Activated naive CD8-positive, alpha-beta T cell treated with anti-CD3 and anti-CD28 coated beads for 36 hours (primary cell): ENCODE measurements around the gene ARHGEF28. TPM values are rescaled to one million over a fixed set of nuclear protein-coding genes. Genes with fewer than 3 reads are reported as not detected.
A peak's percentile ranks its signal among the peaks of the same experiment; 100 is the strongest.

Source experiments
- DNase-seq: peaks from one replicate; pipeline ENCODE4 v3.0.0; 2021
- H3K27ac Mint-ChIP-seq: one replicate; pipeline ENCODE4 v1.8.0; 2022; ENCODE audit warnings: mild to moderate bottlenecking, moderate library complexity, mixed read lengths
- H3K27me3 Mint-ChIP-seq: one replicate; pipeline ENCODE4 v1.8.0; 2022; ENCODE audit warnings: mild to moderate bottlenecking, mixed read lengths
- H3K36me3 Mint-ChIP-seq: one replicate; pipeline ENCODE4 v1.8.0; 2021; ENCODE audit warnings: mild to moderate bottlenecking, mixed read lengths
- H3K4me1 Mint-ChIP-seq: one replicate; pipeline ENCODE4 v1.8.0; 2021; ENCODE audit warnings: mixed read lengths
- H3K4me3 Mint-ChIP-seq: one replicate; pipeline ENCODE4 v1.8.0; 2022; ENCODE audit warnings: mild to moderate bottlenecking, moderate library complexity, mixed read lengths
- H3K9me3 Mint-ChIP-seq: one replicate; pipeline ENCODE4 v1.8.0; 2022; ENCODE audit warnings: mixed read lengths
- total RNA-seq, 2 experiments: library from RNA; stranded (reverse); gene quantifications; one replicate each; pipeline ENCODE4 v1.2.3, GENCODE V29; 2021

The ARHGEF28 gene
- total RNA-seq, 2 experiments from 2014 or later, result not detected

DNA sequence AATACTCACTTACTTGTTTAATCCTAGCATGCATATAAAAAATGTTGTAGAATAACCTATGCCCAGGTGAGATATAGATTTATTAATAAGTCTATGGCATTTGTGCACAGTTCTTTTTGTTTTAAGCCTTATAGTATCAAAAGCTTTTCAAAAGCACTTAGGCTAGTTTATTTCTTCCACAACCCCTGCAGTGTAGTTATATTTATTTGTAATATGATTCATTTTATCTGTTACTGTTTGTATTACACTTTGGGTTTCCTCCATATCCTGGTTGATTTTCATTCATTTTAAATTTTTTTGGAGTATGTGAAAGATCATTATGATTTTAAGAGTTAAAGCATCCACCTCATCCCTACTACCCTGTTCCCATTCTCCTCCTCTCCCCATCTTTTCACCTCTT is 18.8 kb upstream of the ARHGEF28 start:
- no peak overlapping the region for H3K4me3 Mint-ChIP-seq
- no peaks in the 10 kb centered on the region for H3K9me3 Mint-ChIP-seq
- H3K27ac Mint-ChIP-seq, result no peak overlapping the region
- H3K4me1 Mint-ChIP-seq, result no peaks in the 10 kb centered on the region
- H3K27me3 Mint-ChIP-seq, result peaks cover 7% of the 10 kb centered on the region
- DNase-seq, result no peak
- H3K36me3 Mint-ChIP-seq, result no peaks in the 10 kb centered on the region

DNA sequence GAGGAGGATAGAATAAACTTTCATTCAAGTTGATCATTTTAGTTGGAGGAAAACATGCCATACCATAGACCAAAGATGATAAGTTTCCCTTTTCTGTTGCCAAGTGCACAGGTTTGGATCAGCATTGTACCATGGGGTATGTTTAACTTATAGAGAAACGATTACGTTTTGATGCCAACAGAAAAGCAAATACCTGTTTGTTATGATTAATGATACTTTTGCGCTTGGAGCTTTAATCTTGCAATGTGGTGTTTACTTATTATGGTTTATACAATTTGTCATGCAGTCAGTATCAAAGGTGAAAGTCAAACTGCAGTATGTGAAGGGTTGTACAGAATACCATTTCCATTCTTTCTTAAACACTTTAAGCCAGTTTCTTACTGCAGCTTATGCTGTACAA is 13.2 kb upstream of the ARHGEF28 start:
- no peaks in the 10 kb centered on the region for H3K4me1 Mint-ChIP-seq
- no peak overlapping the region for H3K27ac Mint-ChIP-seq
- no peaks in the 10 kb centered on the region for H3K9me3 Mint-ChIP-seq
- no peak overlapping the region for H3K4me3 Mint-ChIP-seq
- H3K27me3 Mint-ChIP-seq, result peaks cover 18% of the 10 kb centered on the region
- H3K36me3 Mint-ChIP-seq, result no peaks in the 10 kb centered on the region
- DNase-seq, result no peak

DNA sequence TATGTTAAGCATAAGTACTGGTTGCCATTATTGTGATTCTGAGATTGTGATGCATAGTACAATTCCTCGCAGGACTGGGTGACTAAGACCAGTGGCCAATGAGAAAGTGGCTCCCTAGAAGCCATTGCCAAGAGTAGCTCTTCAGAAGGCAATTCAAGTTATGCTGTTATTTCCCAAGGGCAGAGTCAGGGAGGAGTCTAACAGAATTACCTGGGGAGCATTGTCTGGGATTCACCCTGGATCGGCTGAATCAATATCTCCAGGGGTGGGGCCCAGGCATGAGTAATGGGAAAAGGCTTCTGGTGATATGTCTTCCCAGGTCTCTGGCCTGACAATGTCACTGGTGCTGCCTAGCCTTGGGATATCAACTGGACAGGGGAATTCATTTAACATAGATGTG is 10.9 kb upstream of the ARHGEF28 start:
- no peaks in the 10 kb centered on the region for H3K9me3 Mint-ChIP-seq
- H3K27me3 Mint-ChIP-seq, result peaks cover 18% of the 10 kb centered on the region
- H3K36me3 Mint-ChIP-seq, result no peaks in the 10 kb centered on the region
- H3K4me1 Mint-ChIP-seq, result no peaks in the 10 kb centered on the region
- no peak overlapping the region for H3K27ac Mint-ChIP-seq
- H3K4me3 Mint-ChIP-seq, result no peak overlapping the region
- no peak for DNase-seq

DNA sequence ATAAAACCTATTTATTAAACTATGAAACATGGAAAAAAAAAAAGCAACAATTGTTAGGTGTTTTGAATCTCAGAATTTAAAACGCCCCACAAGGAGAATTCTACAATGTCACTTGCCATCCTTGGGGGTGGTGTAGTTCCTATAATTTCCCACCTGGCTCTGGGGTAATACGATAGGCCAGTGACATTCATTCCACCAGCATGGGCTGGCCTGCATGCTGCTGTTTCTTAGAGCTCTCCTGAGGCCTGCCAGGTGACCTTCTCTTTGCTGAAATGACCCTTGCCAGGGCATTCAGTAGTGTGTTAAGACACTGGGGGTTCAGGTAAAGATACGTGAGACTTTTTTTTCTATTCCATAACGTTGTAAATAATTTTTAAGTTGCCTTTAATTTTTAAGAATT is 10.0 kb upstream of the ARHGEF28 start:
- Mint-ChIP-seq H3K4me3 (no peak overlapping the region), H3K27me3 (peaks cover 20% of the 10 kb centered on the region), H3K27ac (no peak overlapping the region), H3K9me3 (no peaks in the 10 kb centered on the region), H3K4me1 (no peaks in the 10 kb centered on the region), H3K36me3 (no peaks in the 10 kb centered on the region)
- no peak for DNase-seq

DNA sequence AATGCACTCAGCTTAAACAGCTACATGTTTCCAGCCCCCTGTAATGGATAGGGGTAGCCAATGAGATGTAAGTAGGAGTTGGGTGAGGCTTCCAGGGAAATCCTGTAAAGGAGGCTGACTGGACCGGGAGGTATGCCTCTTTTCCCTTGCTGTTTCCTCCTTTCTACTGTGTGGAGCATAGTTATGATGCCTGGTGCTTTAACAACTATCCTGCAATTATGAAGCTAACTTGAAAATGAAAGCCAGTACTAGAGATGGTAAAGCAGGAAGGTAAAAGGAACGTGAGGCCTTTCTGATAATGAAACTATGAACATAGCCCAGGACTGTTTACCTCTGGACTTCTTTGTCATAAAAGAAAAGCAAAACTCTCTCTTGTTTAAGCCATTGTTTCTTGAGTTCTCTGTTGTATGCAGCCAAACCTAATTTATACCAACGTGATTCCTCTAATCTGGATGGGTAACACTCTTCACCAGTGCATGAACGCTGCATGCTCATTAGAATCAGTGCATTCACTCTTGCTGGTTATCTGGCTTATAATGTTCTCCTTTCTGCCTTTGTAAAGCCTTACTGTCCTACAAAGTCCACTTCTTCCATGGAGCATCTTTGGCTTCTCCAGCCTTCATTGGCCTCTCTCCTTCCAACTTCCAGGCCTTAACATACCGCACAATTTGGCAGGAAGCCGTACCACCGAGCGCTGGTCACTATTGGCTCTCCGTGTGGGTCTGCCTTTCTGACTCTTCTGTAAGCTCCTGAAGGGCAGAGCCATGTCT is 8.3 kb upstream of the ARHGEF28 start:
- DNase-seq, result no peak
- Mint-ChIP-seq H3K9me3 (no peaks in the 10 kb centered on the region), H3K4me3 (no peak overlapping the region), H3K27me3 (peaks cover 27% of the 10 kb centered on the region), H3K4me1 (no peaks in the 10 kb centered on the region), H3K27ac (no peak overlapping the region), H3K36me3 (no peaks in the 10 kb centered on the region)

- peaks cover 32% of the 10 kb centered on the region for H3K27me3 Mint-ChIP-seq
Observed at GRCh38 chr5:73619606-73620333, 6.2 kb upstream of the ARHGEF28 start.

GRCh38 chr5:73620334-73620687 is 5.7 kb upstream of the ARHGEF28 start:
- Mint-ChIP-seq H3K36me3 (no peaks in the 10 kb centered on the region), H3K4me1 (no peaks in the 10 kb centered on the region)

More at GRCh38 chr5:73619606-73620333, 6.2 kb upstream of the ARHGEF28 start:
- Mint-ChIP-seq H3K4me3 (no peak overlapping the region), H3K9me3 (no peaks in the 10 kb centered on the region), H3K4me1 (no peaks in the 10 kb centered on the region), H3K27ac (no peak overlapping the region), H3K36me3 (no peaks in the 10 kb centered on the region)
- DNase-seq, result no peak

GRCh38 chr5:73623060-73623459 is 2.9 kb upstream of the ARHGEF28 start:
- H3K36me3 Mint-ChIP-seq, result no peaks in the 10 kb centered on the region
- no peak overlapping the region for H3K4me3 Mint-ChIP-seq
- no peak overlapping the region for H3K27ac Mint-ChIP-seq
- no peaks in the 10 kb centered on the region for H3K9me3 Mint-ChIP-seq
- H3K4me1 Mint-ChIP-seq, result no peaks in the 10 kb centered on the region
- no peak for DNase-seq
- peaks cover 54% of the 10 kb centered on the region for H3K27me3 Mint-ChIP-seq

More at GRCh38 chr5:73620334-73620687, 5.7 kb upstream of the ARHGEF28 start:
- Mint-ChIP-seq H3K27me3 (peaks cover 34% of the 10 kb centered on the region), H3K27ac (no peak overlapping the region), H3K9me3 (no peaks in the 10 kb centered on the region), H3K4me3 (no peak overlapping the region)
- no peak for DNase-seq

- DNase-seq, result no peak
- Mint-ChIP-seq H3K4me1 (no peaks in the 10 kb centered on the region), H3K27ac (no peak overlapping the region), H3K4me3 (no peak overlapping the region), H3K27me3 (peaks cover 63% of the 10 kb centered on the region), H3K36me3 (no peaks in the 10 kb centered on the region), H3K9me3 (no peaks in the 10 kb centered on the region)
Observed at GRCh38 chr5:73623901-73624404, 2.0 kb upstream of the ARHGEF28 start.

DNA sequence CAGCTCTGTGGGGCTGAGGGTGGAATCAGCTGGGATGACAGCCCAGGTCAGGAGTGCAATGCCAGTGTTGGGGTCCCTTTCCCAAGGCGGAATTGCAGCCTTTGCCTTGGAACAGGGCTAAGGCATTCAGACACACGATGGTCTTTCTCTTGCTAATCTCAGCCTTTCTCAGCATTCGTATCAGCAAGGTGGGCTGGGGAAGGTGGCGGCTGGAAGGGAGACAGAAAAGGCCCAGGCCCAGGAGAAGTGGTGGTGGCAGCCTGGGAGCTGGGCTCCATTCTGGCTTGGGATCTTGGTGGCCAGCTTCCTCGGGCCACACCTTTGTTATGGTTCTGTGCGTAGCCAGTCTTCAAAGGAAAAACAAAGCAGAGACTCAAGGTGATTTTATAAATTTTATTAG is 1.1 kb upstream of the ARHGEF28 start:
- no peaks in the 10 kb centered on the region for H3K4me1 Mint-ChIP-seq
- H3K27ac Mint-ChIP-seq, result no peak overlapping the region
- H3K36me3 Mint-ChIP-seq, result no peaks in the 10 kb centered on the region
- DNase-seq, result no peak
- H3K4me3 Mint-ChIP-seq, result no peak overlapping the region
- peaks cover 70% of the 10 kb centered on the region for H3K27me3 Mint-ChIP-seq
- H3K9me3 Mint-ChIP-seq, result no peaks in the 10 kb centered on the region

GRCh38 chr5:73625372-73625943 is 538 bp upstream of the ARHGEF28 start:
- H3K9me3 Mint-ChIP-seq, result no peaks in the 10 kb centered on the region
- no peak overlapping the region for H3K4me3 Mint-ChIP-seq
- no peaks in the 10 kb centered on the region for H3K36me3 Mint-ChIP-seq
- peaks cover 67% of the 10 kb centered on the region for H3K27me3 Mint-ChIP-seq
- DNase-seq, result no peak
- H3K4me1 Mint-ChIP-seq, result no peaks in the 10 kb centered on the region
- no peak overlapping the region for H3K27ac Mint-ChIP-seq

DNA sequence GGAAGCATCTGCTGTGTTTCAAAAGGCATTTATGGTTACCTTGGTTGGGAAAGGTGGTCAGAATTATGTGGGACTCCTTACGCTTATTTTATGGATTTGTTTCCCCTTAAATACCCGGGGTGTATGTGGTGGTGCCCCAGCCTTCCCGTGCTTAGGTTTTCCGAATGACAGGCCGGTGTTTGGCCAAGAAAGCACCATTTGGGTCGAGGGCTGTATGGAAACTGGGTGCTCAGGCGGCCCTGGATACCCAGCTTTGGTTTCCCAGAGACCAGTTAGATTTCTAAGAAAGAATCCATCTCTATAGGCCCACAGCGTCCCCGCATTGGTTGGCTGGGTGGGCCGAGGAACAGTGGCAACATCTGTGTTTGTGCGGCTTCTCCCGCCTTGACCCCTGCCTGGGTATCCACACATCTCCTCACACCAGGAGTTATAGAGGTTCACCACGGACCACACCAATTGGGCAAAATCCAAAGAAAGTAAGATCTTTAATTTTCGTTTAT is 868 bp downstream of the ARHGEF28 start:
- Mint-ChIP-seq H3K27ac (no peak overlapping the region), H3K27me3 (peaks cover 63% of the 10 kb centered on the region), H3K4me1 (no peaks in the 10 kb centered on the region), H3K36me3 (no peaks in the 10 kb centered on the region), H3K4me3 (peak overlapping the region; percentile 10), H3K9me3 (no peaks in the 10 kb centered on the region)
- no peak for DNase-seq

DNA sequence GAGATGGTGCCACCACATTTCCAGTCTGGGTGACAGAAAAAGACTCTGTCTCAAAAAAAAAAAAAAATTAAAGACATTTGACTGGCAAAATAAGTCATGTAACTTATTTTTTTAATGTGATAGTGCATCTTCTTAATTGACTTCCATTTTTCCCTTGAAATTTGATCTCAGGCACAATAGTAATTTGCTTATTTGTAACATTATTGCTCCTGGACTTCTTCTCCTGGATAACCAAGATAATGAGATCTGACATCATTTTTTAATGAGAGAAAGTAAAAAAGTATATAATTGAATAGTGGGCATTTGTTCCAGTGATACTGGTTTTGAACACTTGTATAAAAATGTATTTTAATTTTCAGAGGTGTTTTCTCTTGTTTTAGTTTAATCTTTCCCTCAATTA is 3.5 kb downstream of the ARHGEF28 start:
- Mint-ChIP-seq H3K9me3 (no peaks in the 10 kb centered on the region), H3K27ac (no peak overlapping the region), H3K36me3 (no peaks in the 10 kb centered on the region), H3K4me3 (no peak overlapping the region), H3K4me1 (no peaks in the 10 kb centered on the region), H3K27me3 (peaks cover 48% of the 10 kb centered on the region)
- DNase-seq, result no peak

DNA sequence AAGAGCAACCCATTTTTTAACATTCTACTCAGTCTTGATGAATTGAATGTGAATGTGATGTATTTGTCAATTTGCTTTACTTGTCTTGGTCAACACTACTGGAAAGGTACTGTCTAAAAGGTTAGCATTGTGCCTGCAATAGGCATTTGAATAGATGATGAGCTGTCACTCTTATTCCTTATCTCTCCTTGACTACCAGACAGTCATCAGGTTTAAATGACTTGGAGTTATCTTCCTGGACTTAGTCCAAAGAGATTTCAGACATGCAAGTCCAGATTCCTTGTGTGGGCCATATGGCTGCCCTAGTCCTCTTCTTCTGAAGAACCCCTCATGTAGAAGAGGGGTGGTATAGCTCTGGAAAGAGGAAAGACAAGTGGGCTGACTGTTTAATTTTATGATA is 4.8 kb downstream of the ARHGEF28 start:
- DNase-seq, result no peak
- no peaks in the 10 kb centered on the region for H3K4me1 Mint-ChIP-seq
- peaks cover 54% of the 10 kb centered on the region for H3K27me3 Mint-ChIP-seq
- H3K27ac Mint-ChIP-seq, result no peak overlapping the region
- no peak overlapping the region for H3K4me3 Mint-ChIP-seq
- H3K36me3 Mint-ChIP-seq, result no peaks in the 10 kb centered on the region
- H3K9me3 Mint-ChIP-seq, result no peaks in the 10 kb centered on the region

GRCh38 chr5:73631500-73631899 is 5.5 kb downstream of the ARHGEF28 start:
- Mint-ChIP-seq H3K4me3 (no peak overlapping the region), H3K9me3 (no peaks in the 10 kb centered on the region), H3K36me3 (no peaks in the 10 kb centered on the region), H3K27ac (no peak overlapping the region), H3K27me3 (peaks cover 50% of the 10 kb centered on the region), H3K4me1 (no peaks in the 10 kb centered on the region)
- no peak for DNase-seq
